NCI-H128 (cell line): Measurements from ENCODE around the gene FOXM1.
A peak's percentile ranks its signal among the peaks of the same experiment; 100 is the strongest.
"Not testable (repeated sequence)": the region's sequence is repeated elsewhere in the genome, so short reads cannot be mapped to it uniquely, and the experiment has no call there.

Source experiments
- DNase-seq: peaks from one replicate; lab custom pipeline; 2025; ENCODE audit not compliant: unreplicated experiment; lab: John Stamatoyannopoulos, UW

Gene FOXM1

GRCh38 chr12:2886768-2887450 is 9.9 kb upstream of the FOXM1 start:
- DNase-seq, result no peak

GRCh38 chr12:2884810-2885209 is 7.8 kb upstream of the FOXM1 start:
- no peak for DNase-seq

- DNase-seq, result no peak
Observed at GRCh38 chr12:2879853-2880252, 2.9 kb upstream of the FOXM1 start.

- peak; percentile 57 for DNase-seq
Observed at GRCh38 chr12:2877953-2878732, 1.2 kb upstream of the FOXM1 start.

- DNase-seq, result no peak
Observed at GRCh38 chr12:2876431-2877046, 435 bp downstream of the FOXM1 start.

- DNase-seq, result not testable (repeated sequence)
Observed at GRCh38 chr12:2868986-2869632, 7.9 kb downstream of the FOXM1 start.

- no peak for DNase-seq
Observed at GRCh38 chr12:2864198-2864597, 12.8 kb downstream of the FOXM1 start.

- not testable (repeated sequence) for DNase-seq
Observed at GRCh38 chr12:2863402-2863801, 13.6 kb downstream of the FOXM1 start.

GRCh38 chr12:2862876-2863275 is 14.1 kb downstream of the FOXM1 start:
- DNase-seq, result no peak

GRCh38 chr12:2860170-2860569 is 16.8 kb downstream of the FOXM1 start:
- no peak for DNase-seq

GRCh38 chr12:2858944-2859421 is 18.0 kb downstream of the FOXM1 start:
- DNase-seq, result no peak

- no peak for DNase-seq
Observed at GRCh38 chr12:2858334-2858733, 18.6 kb downstream of the FOXM1 start.

- DNase-seq, result no peak
Observed at GRCh38 chr12:2857576-2857975, 19.4 kb downstream of the FOXM1 start.

GRCh38 chr12:2857021-2857431 is 19.9 kb downstream of the FOXM1 start, which contains the start of gene TEX52:
TSS of gene TEX52 (minus strand) at chr12:2857039. CDS start at chr12:2857026, 13 bp downstream.
- DNase-seq, result no peak

GRCh38 chr12:2856051-2856450 is 20.9 kb downstream of the FOXM1 start:
- DNase-seq, result no peak

GRCh38 chr12:2855546-2855945 is 21.4 kb downstream of the FOXM1 start:
- DNase-seq, result no peak

- DNase-seq, result no peak
Observed at GRCh38 chr12:2854669-2855453, 22.1 kb downstream of the FOXM1 start.

- DNase-seq, result peak; percentile 35
Observed at GRCh38 chr12:2853626-2854025, 23.3 kb downstream of the FOXM1 start.

GRCh38 chr12:2851931-2852330 is 25.0 kb downstream of the FOXM1 start:
- DNase-seq, result no peak

- DNase-seq, result no peak
Observed at GRCh38 chr12:2845280-2845679, 31.7 kb downstream of the FOXM1 start.

GRCh38 chr12:2844786-2845185 is 32.2 kb downstream of the FOXM1 start:
- DNase-seq, result no peak
